Loucy (cell line): ENCODE measurements around the gene METTL21A.

Experiments used
- H2AFZ ChIP-seq: fragments of 200-600 bp; sonication (generic); 2 replicates; pipeline ENCODE4 v1.6.0; 2016; ENCODE audit warnings: antibody characterized with exemption, mild to moderate bottlenecking, low read length, moderate library complexity
- H3F3A ChIP-seq: fragments of 200-600 bp; 2 replicates; pipeline ENCODE4 v1.6.0; 2016; ENCODE audit warnings: antibody characterized with exemption, low read depth, mild to moderate bottlenecking
- H3K27me3 ChIP-seq: fragments of 200-600 bp; sonication (generic); 2 replicates; pipeline ENCODE4 v1.6.1; 2014; ENCODE audit warnings: low read length, mild to moderate bottlenecking; ENCODE audit not compliant: insufficient read depth, poor library complexity, severe bottlenecking
- H3K36me3 ChIP-seq: fragments of 200-600 bp; sonication (generic); 2 replicates; pipeline ENCODE4 v1.6.1; 2016; ENCODE audit warnings: low read length; ENCODE audit not compliant: insufficient read depth
- H3K4me1 ChIP-seq: fragments of 200-600 bp; sonication (generic); 2 replicates; pipeline ENCODE4 v1.5.1; 2014; ENCODE audit warnings: low read length, mild to moderate bottlenecking; ENCODE audit not compliant: insufficient read depth, poor library complexity, severe bottlenecking
- H3K4me2 ChIP-seq: fragments of 200-600 bp; sonication (generic); 2 replicates; pipeline ENCODE4 v1.6.0; 2014; ENCODE audit warnings: antibody characterized with exemption, low read length, low read depth, mild to moderate bottlenecking; ENCODE audit not compliant: poor library complexity, severe bottlenecking
- H3K4me3 ChIP-seq: fragments of 200-600 bp; sonication (generic); 2 replicates; pipeline ENCODE4 v1.5.1; 2014; ENCODE audit warnings: low read length, mild to moderate bottlenecking, mixed read lengths; ENCODE audit not compliant: poor library complexity, severe bottlenecking
- H3K79me2 ChIP-seq: fragments of 200-600 bp; sonication (generic); 2 replicates; pipeline ENCODE4 v1.6.1; 2014; ENCODE audit warnings: low read length; ENCODE audit not compliant: insufficient read depth
- H3K9ac ChIP-seq: fragments of 200-600 bp; sonication (generic); 2 replicates; pipeline ENCODE4 v1.6.0; 2014; ENCODE audit warnings: mild to moderate bottlenecking, low read depth, low read length, moderate library complexity; ENCODE audit not compliant: poor library complexity, severe bottlenecking
- H3K9me2 ChIP-seq: fragments of 200-600 bp; sonication (generic); replicated peaks from 2 replicates; pipeline ENCODE4 v1.6.1; 2016; ENCODE audit warnings: low read depth, low read length, mixed read lengths
- H3K9me3 ChIP-seq: fragments of 200-600 bp; sonication (generic); 2 replicates; pipeline ENCODE4 v1.6.1; 2014; ENCODE audit warnings: mild to moderate bottlenecking, antibody characterized with exemption, low read length, low read depth; ENCODE audit not compliant: insufficient read depth
- H4K20me1 ChIP-seq: fragments of 200-600 bp; sonication (generic); 2 replicates; pipeline ENCODE4 v1.6.0; 2014; ENCODE audit warnings: antibody characterized with exemption, low read length, mild to moderate bottlenecking; ENCODE audit not compliant: insufficient read depth, poor library complexity, severe bottlenecking
- EZH2phosphoT487 ChIP-seq: fragments of 200-600 bp; IDR thresholded peaks from 2 replicates; pipeline ENCODE4 v1.6.1; 2018; ENCODE audit warnings: antibody characterized with exemption, mild to moderate bottlenecking, moderate library complexity, borderline replicate concordance
- TF ChIP-seq, protein P1 (sequence below): fragments of 200-600 bp; sonication (generic); conservative IDR thresholded peaks from 2 replicates; pipeline ENCODE4 v1.5.1; 2014; ENCODE audit warnings: mild to moderate bottlenecking, antibody characterized with exemption, low read length

METTL21A gene

DNA sequence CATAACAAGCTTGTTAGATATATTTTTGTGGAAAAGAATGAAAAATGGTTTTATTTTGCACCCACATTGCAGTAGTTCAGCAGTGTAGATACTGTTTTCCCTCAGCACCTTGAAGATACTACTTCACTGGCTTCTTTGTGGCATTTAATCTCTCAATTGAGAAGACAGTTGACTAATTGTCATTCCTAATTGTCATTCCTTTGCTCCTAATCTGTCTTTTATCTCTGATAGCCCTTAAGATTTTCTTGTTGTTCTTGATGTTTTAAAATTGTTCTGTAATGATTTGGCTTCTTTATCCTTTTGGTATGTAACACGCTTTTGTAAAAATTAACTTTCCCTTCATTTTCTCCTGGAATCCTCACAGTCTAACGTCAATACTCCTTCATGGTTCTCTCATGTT lies 48.2 kb upstream of the METTL21A start:
- Histone ChIP-seq H3K36me3 (no peaks in the 10 kb centered on the region), H3K4me3 (no peak overlapping the region), H3K79me2 (no peaks in the 10 kb centered on the region), H2AFZ (no peak overlapping the region), H3K9ac (no peak overlapping the region), H3K4me1 (peaks cover 9% of the 10 kb centered on the region), H4K20me1 (no peaks in the 10 kb centered on the region), H3K4me2 (no peak overlapping the region), H3K9me3 (no peaks in the 10 kb centered on the region), H3K9me2 (no peaks in the 10 kb centered on the region), H3K27me3 (no peaks in the 10 kb centered on the region), H3F3A (no peaks in the 10 kb centered on the region)
- TF ChIP-seq EZH2phosphoT487: no peak
- TF ChIP-seq, protein P1, sequence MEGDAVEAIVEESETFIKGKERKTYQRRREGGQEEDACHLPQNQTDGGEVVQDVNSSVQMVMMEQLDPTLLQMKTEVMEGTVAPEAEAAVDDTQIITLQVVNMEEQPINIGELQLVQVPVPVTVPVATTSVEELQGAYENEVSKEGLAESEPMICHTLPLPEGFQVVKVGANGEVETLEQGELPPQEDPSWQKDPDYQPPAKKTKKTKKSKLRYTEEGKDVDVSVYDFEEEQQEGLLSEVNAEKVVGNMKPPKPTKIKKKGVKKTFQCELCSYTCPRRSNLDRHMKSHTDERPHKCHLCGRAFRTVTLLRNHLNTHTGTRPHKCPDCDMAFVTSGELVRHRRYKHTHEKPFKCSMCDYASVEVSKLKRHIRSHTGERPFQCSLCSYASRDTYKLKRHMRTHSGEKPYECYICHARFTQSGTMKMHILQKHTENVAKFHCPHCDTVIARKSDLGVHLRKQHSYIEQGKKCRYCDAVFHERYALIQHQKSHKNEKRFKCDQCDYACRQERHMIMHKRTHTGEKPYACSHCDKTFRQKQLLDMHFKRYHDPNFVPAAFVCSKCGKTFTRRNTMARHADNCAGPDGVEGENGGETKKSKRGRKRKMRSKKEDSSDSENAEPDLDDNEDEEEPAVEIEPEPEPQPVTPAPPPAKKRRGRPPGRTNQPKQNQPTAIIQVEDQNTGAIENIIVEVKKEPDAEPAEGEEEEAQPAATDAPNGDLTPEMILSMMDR: no peak

- Histone ChIP-seq H3K9me2 (no peaks in the 10 kb centered on the region), H2AFZ (no peak overlapping the region), H3F3A (no peaks in the 10 kb centered on the region), H3K79me2 (no peaks in the 10 kb centered on the region), H4K20me1 (no peaks in the 10 kb centered on the region), H3K27me3 (no peaks in the 10 kb centered on the region), H3K9ac (no peak overlapping the region), H3K4me1 (peaks cover 3% of the 10 kb centered on the region), H3K4me2 (no peak overlapping the region), H3K36me3 (no peaks in the 10 kb centered on the region), H3K9me3 (no peaks in the 10 kb centered on the region), H3K4me3 (no peak overlapping the region)
- TF ChIP-seq, protein P1: no peak
- TF ChIP-seq EZH2phosphoT487: no peak
Observed at GRCh38 chr2:207670887-207671286, 45.7 kb upstream of the METTL21A start.

DNA sequence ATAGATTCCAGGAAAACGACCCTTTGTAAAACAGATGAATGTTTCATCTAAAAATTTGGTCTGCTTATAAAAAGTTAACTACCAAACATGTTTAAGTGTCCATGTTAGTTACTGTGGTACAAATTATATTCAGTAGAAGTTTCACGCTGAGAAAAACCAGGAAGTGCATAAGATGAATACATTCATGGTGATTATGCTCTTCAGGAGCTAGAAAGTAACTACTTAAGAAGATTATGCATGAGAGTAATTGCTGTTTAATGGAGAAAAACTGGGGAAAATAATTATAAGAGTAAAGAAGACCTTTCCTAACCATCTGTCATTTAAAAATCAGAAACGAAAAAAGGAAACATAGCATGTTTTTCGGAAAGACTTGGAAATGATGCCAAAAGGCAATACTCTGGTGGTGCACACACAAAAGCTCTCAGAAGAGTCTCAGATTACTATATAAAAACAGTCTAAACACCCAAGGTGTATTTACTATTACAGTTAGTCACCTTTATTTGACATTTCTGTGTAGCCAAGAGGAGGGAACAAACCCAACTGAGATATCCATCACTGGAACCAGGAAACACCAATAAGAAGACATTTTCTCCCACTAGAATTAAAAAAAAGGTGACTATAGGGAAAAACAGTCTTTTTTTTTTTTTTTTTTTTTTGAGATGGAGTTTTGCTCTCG lies 38.8 kb upstream of the METTL21A start:
- Histone ChIP-seq H3F3A (no peaks in the 10 kb centered on the region), H3K36me3 (no peaks in the 10 kb centered on the region), H2AFZ (peak overlapping the region; percentile 72), H3K9me3 (no peaks in the 10 kb centered on the region), H3K4me2 (no peak overlapping the region), H3K4me3 (no peak overlapping the region), H3K9me2 (no peaks in the 10 kb centered on the region), H3K9ac (no peak overlapping the region), H4K20me1 (no peaks in the 10 kb centered on the region), H3K79me2 (no peaks in the 10 kb centered on the region), H3K4me1 (no peaks in the 10 kb centered on the region), H3K27me3 (no peaks in the 10 kb centered on the region)
- no peak for TF ChIP-seq EZH2phosphoT487
- TF ChIP-seq, protein P1: no peak
